Lower leg skin (tissue), 3 donors: ENCODE data around the gene TMEM231.

Experiments
- CTCF ChIP-seq, 3 donors: fragments of 450-650 bp; IDR thresholded peaks; one replicate each; pipeline ENCODE4 v1.5.1; 2016; ENCODE audit warnings: antibody characterized with exemption in 3 of 3, mild to moderate bottlenecking in 3 of 3, moderate library complexity in 2 of 3
- POLR2A ChIP-seq, 2 donors: fragments of 450-650 bp; IDR thresholded peaks; one replicate each; pipeline ENCODE4 v1.6.1; 2016 to 2017; ENCODE audit warnings: antibody characterized with exemption in 2 of 2, mild to moderate bottlenecking in 1 of 2, moderate library complexity in 1 of 2

DNA sequence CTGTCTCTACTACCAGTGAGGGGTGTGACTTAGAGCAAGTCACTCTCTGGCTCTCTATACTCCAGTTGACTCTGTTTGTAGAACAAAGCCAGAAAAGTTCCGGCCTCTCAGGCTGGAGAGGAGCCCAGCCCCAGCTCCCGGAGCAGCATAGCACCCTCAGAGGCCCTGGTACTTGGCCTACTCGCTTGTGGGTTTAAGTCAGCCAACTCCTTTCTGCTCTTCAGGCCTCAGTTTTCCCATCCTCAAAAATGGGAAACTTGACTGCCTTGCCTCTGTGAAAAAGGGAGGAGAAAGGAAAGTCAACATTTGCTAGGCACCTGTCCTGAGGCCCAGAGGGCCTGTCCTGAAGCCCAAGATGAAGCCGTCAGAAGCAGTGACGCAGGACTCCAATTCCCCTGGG lies 61.9 kb downstream of the TMEM231 start:
- TF ChIP-seq CTCF (IDR thresholded peaks at IDR 0.05) (no peak), POLR2A (IDR thresholded peaks at IDR 0.05) (no peak)
